GM19193 (cell line): ENCODE data around the gene NRIP1.

Experiments
- POLR2A ChIP-seq: IDR thresholded peaks from 4 replicates; pipeline ENCODE4 v1.6.1; 2011; ENCODE audit not compliant: insufficient read depth, insufficient read length; ENCODE audit errors: extremely low read depth

Gene NRIP1

DNA sequence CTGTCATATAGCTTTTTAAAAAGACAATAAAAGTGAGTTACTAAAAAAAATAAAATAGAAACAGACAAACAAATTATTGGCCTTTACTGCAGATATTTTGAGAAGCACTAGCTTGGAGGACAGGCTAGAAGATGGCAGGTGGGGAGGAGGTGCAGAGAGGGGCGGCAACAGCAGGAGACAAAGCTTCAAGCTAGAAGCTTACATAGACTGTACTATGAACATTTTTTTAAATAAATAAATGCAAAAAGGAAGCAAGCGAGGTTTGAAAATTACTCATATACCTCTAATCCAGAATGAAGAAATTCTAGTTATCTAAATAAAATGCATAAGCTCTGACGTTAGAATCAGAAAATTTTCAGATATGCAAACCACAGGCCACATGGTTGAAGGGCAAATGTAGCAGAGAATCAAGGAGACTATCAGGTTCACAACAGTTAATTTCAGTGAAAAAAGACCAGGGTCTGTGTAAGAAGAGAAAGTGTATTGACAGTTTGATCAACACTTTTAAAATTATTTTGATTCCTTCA is 54.9 kb downstream of the NRIP1 start:
- no peak for TF ChIP-seq POLR2A

- TF ChIP-seq POLR2A: no peak
Observed at GRCh38 chr21:15007716-15008296, 57.0 kb downstream of the NRIP1 start.

DNA sequence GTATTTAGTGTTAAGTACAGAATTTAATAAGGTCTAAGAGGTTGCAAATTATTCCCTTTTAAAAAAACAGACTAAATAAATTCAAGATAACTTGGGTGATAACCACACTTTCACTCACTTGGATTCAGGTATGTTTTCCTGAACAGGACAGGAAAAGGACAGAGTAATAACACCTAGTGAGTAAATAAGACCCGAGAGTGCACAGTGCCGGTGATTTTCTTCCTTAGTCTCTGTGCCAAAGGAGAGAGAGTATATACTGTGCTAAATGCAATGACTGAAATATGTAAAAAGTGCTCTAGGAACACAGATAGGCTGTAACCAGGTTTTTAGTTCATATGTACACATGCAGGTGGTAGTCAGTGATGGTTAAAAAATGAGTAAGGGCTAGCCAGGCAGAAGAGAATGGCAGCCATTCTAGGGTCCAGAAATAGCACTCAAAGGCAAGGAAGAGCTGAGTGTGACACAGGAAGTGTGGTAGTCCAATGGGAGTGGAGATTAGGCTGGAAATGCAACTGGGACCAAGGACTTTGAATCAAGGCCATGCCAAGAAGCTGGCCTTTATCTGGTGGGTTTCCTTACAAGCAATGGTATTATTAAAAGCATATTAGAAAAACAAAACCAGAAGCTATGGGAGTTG is 58.1 kb downstream of the NRIP1 start:
- no peak for TF ChIP-seq POLR2A

DNA sequence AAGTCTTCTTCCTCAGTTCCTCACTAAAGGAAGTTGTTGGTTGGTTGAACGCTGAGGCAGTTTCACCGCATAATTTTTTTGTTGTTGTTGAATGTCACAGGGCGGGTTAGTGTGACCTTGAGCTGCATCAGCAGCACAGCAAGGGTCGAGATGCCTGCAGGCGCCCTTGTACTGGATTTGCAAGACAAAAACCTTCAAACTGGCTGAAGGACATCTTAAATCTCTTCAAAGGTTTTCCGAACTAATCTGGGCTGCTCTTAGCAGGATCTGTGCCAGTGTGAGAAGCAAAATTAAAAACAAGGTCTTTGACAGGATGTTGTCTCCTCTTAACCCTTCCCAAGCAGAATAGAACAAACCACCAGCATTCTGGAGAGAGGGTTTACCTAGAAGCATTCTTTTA is 59.4 kb downstream of the NRIP1 start:
- no peak for TF ChIP-seq POLR2A

- TF ChIP-seq POLR2A: no peak
Observed at GRCh38 chr21:15004721-15005370, 60.0 kb downstream of the NRIP1 start.

GRCh38 chr21:15003463-15004135 is 61.2 kb downstream of the NRIP1 start:
- no peak for TF ChIP-seq POLR2A

DNA sequence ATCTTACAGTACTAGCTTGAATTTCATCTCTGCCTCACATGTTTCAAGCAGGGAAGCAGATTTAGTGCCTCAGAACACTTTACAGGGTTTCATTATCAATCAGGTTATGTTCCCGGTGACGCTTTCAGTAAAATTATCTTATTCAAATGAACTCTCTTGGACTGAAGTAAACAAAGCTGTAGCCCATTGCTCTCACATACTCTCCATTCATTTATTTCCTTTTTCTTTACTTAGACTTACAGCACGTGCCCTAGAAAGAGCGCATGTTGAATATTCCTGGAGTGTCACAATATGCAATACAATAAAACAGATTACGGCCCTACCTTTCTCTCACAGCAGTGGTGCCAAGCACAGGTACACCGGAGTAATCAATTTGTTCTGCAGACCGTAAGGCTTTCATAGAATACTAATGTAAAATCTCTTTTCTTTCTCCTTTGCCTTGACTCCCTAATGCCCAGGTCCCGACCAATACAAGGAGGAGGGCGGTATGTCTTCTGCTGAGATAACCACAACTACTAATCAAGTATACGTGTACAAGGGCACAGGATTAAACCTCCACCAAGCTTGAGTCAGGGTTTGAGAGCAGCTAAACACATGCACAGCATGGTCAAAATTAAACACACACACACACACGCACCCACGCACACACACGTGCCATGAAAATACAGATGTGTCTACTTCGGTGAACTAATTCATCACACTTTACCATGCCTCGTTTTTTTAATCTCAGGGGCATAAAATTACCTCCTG is 62.8 kb downstream of the NRIP1 start:
- no peak for TF ChIP-seq POLR2A

DNA sequence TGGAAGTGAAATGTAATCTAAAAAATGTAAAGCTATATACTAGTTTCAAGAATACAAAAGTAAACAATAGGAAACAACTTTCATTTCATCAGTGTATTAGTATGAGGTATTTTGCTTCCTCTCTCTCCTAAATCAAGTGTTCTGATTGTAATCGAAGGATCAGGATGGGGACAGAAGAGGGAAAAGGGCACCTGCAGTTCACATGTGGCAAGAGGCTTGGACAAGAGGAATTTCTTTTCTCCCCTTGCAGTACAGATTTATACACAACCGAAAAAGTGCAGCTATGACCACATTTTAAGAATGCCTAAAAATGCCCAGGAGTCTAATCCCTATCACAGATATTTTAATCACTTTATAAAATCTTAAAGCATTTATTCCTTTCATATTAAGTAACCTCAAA is 63.7 kb downstream of the NRIP1 start:
- TF ChIP-seq POLR2A: no peak

GRCh38 chr21:15000081-15000480 is 64.7 kb downstream of the NRIP1 start:
- TF ChIP-seq POLR2A: no peak

GRCh38 chr21:14998784-14999183 is 66.0 kb downstream of the NRIP1 start:
- TF ChIP-seq POLR2A: no peak

DNA sequence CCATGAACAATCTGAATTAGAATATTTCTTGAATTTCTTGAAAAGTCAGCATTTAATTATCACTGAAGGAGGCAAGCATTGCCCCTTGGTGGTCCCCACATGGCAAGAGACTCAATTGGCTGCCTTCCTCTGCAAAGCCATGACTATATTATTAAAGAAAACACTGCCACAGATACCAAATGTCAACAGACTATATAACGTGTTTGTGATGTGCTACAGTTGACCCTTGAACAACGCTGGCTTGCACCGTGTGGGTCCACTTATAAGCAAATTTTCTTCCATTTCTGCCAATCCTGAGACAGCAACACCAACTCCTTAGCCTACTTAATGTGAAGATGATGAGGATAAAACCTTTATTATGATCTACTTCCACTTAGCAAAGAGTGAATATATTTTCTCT is 66.5 kb downstream of the NRIP1 start:
- TF ChIP-seq POLR2A: no peak

GRCh38 chr21:14995695-14996490 is 68.9 kb downstream of the NRIP1 start:
- no peak for TF ChIP-seq POLR2A

- TF ChIP-seq POLR2A: no peak
Observed at GRCh38 chr21:14995226-14995625, 69.6 kb downstream of the NRIP1 start.

DNA sequence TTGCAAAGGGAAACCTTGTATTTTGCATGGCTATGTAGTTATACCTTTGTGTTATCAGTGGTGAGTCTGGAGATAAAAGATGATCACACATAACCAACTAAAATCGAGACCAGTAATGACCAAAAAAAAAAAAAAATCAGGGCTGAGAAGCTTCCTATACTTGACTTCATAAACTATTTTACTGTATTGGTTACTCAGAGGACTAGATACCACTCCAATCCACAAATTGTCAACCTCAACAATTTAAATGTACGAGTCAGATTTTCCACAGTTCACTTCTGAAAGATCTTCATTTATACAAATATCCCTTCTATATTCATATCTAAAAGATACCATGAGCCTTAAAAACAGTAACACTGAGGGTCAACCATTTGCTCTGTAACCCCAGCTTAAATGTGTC is 71.7 kb downstream of the NRIP1 start:
- TF ChIP-seq POLR2A: no peak
